PC-3 (cell line): ENCODE measurements around the gene AIG1. TPM values are rescaled to one million over a fixed set of nuclear protein-coding genes. Genes with fewer than 3 reads are reported as not detected.

Source experiments
- ATAC-seq: fragments of 200-7000 bp; cut with Tn5 transposase; 2 replicates; pipeline ENCODE4 v1.9.1; 2020; ENCODE audit warnings: mild to moderate bottlenecking, moderate library complexity
- BruUV-seq: library from RNA; stranded (reverse); fragments of 400-500 nt; replicated peaks from 2 replicates; lab custom pipeline; 2021; lab: Mats Ljungman, UMichigan
- CTCF ChIA-PET: fragments of 300-600 bp; sonication (Branson Sonifier 250); formaldehyde crosslinking; loops from one replicate; lab custom pipeline; 2022; ENCODE audit warnings: antibody characterized with exemption; lab: Charles Lee
- POLR2A ChIA-PET: fragments of 300-600 bp; sonication (Branson Sonifier 250); formaldehyde crosslinking; loops from one replicate; lab custom pipeline; 2022; ENCODE audit warnings: antibody characterized with exemption; ENCODE audit not compliant: unreplicated experiment; lab: Charles Lee
- DNase-seq: peaks from one replicate; pipeline ENCODE4 v3.0.0-alpha.2; 2015
- H2AFZ ChIP-seq: fragments of 300-600 bp; sonication (generic); 2 replicates; pipeline ENCODE4 v1.6.0; 2016; ENCODE audit warnings: antibody characterized with exemption, low read length
- H3F3A ChIP-seq: fragments of 300-600 bp; sonication (generic); one replicate; pipeline ENCODE4 v1.6.0; 2017; ENCODE audit warnings: antibody characterized with exemption, low read length, control low read depth, mild to moderate bottlenecking; ENCODE audit not compliant: unreplicated experiment
- H3K27ac ChIP-seq: fragments of 300-600 bp; sonication (generic); 2 replicates; pipeline ENCODE4 v1.5.1; 2016; ENCODE audit warnings: mild to moderate bottlenecking, low read length
- H3K27me3 ChIP-seq: fragments of 300-600 bp; sonication (generic); 2 replicates; pipeline ENCODE4 v1.6.1; 2016; ENCODE audit warnings: low read length, mixed read lengths
- H3K36me3 ChIP-seq: fragments of 300-600 bp; sonication (generic); 2 replicates; pipeline ENCODE4 v1.6.1; 2016; ENCODE audit warnings: low read depth, mixed run types, low read length, mixed read lengths
- H3K4me1 ChIP-seq: fragments of 300-600 bp; sonication (generic); 2 replicates; pipeline ENCODE4 v1.5.1; 2016; ENCODE audit warnings: low read length; ENCODE audit not compliant: insufficient read depth
- H3K4me2 ChIP-seq: fragments of 300-600 bp; sonication (generic); 2 replicates; pipeline ENCODE4 v1.6.0; 2016; ENCODE audit warnings: low read length
- H3K4me3 ChIP-seq: fragments of 300-600 bp; sonication (generic); 2 replicates; pipeline ENCODE4 v1.5.1; 2016; ENCODE audit warnings: mild to moderate bottlenecking, low read length, mixed read lengths
- H3K79me2 ChIP-seq: fragments of 300-600 bp; sonication (generic); 2 replicates; pipeline ENCODE4 v1.6.1; 2017; ENCODE audit warnings: low read length, mixed read lengths
- H3K9ac ChIP-seq: fragments of 300-600 bp; sonication (generic); 2 replicates; pipeline ENCODE4 v1.6.0; 2016; ENCODE audit warnings: mild to moderate bottlenecking, low read length
- H3K9me2 ChIP-seq: fragments of 300-600 bp; sonication (generic); replicated peaks from 2 replicates; pipeline ENCODE4 v1.6.1; 2016; ENCODE audit warnings: mixed run types, low read length, mixed read lengths
- H3K9me3 ChIP-seq: fragments of 300-600 bp; sonication (generic); 2 replicates; pipeline ENCODE4 v1.6.1; 2016; ENCODE audit warnings: low read length, mixed read lengths
- H4K20me1 ChIP-seq: fragments of 300-600 bp; sonication (generic); 2 replicates; pipeline ENCODE4 v1.6.1; 2016; ENCODE audit warnings: low read length, mixed read lengths
- CTCF ChIP-seq: fragments of 300-600 bp; sonication (generic); conservative IDR thresholded peaks from 2 replicates; pipeline ENCODE4 v1.5.1; 2017; ENCODE audit warnings: antibody characterized with exemption, low read depth, mild to moderate bottlenecking, low read length
- EZH2 ChIP-seq: fragments of 300-600 bp; sonication (generic); IDR thresholded peaks from one replicate; pipeline ENCODE4 v1.6.1; 2017; ENCODE audit warnings: antibody characterized with exemption, mild to moderate bottlenecking, low read length; ENCODE audit not compliant: unreplicated experiment
- EZH2phosphoT487 ChIP-seq: fragments of 300-600 bp; sonication (generic); IDR thresholded peaks from 2 replicates; pipeline ENCODE4 v1.6.1; 2018; ENCODE audit warnings: mild to moderate bottlenecking, antibody characterized with exemption, low read length, borderline replicate concordance
- intact Hi-C: fragments of 100-400 bp; cut with micrococcal nuclease; formaldehyde crosslinking; loops from 2 replicates; pipeline ENCODE4 v1.9.0; 2023
- total RNA-seq: library from RNA; depleted of rRNA; stranded (reverse); fragments of >200 nt; gene quantifications from 2 replicates; pipeline ENCODE4 v1.2.3, GENCODE V29; 2014

Gene AIG1
- total RNA-seq, 1 experiment from 2014 or later = 32.7 TPM

- Histone ChIP-seq H4K20me1 (no peaks in the 10 kb centered on the region), H3K9ac (no peak overlapping the region), H3K9me3 (no peaks in the 10 kb centered on the region), H3K79me2 (no peaks in the 10 kb centered on the region), H3K36me3 (no peaks in the 10 kb centered on the region), H3K4me3 (no peak overlapping the region), H3K4me1 (peaks cover 4% of the 10 kb centered on the region), H3K27ac (no peak overlapping the region), H3K9me2 (no peaks in the 10 kb centered on the region), H3K4me2 (no peak overlapping the region), H3F3A (no peaks in the 10 kb centered on the region), H2AFZ (no peak overlapping the region), H3K27me3 (no peaks in the 10 kb centered on the region)
- BruUV-seq = no TSS peak
- ChIA-PET CTCF (no interaction called here), POLR2A (no interaction called here)
- intact Hi-C loops = loop anchor here (10.0 kb wide), 1 partner anchor 359 kb away; no protein-coding TSS in a partner anchor
- DNase-seq = no peak
- no peak for ATAC-seq
- TF ChIP-seq EZH2phosphoT487 = no peak
- no peak for TF ChIP-seq EZH2
- no peak for TF ChIP-seq CTCF
Observed at GRCh38 chr6:143053856-143054255, 6.8 kb upstream of the AIG1 start.

- Histone ChIP-seq H3K4me2 (no peak overlapping the region), H2AFZ (no peak overlapping the region), H4K20me1 (no peaks in the 10 kb centered on the region), H3K27ac (no peak overlapping the region), H3K36me3 (no peaks in the 10 kb centered on the region), H3K9me3 (no peaks in the 10 kb centered on the region), H3K4me1 (peaks cover 9% of the 10 kb centered on the region), H3K27me3 (no peaks in the 10 kb centered on the region), H3K9ac (no peak overlapping the region), H3K79me2 (no peaks in the 10 kb centered on the region), H3K9me2 (no peaks in the 10 kb centered on the region), H3F3A (no peaks in the 10 kb centered on the region), H3K4me3 (no peak overlapping the region)
- no TSS peak for BruUV-seq
- ATAC-seq (no peak), DNase-seq (no peak)
- POLR2A ChIA-PET = no interaction called here
- TF ChIP-seq CTCF (no peak), EZH2phosphoT487 (no peak), EZH2 (no peak)
- intact Hi-C loops = loop anchor here (10.0 kb wide), 1 partner anchor 360 kb away; no protein-coding TSS in a partner anchor
- CTCF ChIA-PET = no interaction called here
Observed at GRCh38 chr6:143054329-143054728, 6.4 kb upstream of the AIG1 start.

DNA sequence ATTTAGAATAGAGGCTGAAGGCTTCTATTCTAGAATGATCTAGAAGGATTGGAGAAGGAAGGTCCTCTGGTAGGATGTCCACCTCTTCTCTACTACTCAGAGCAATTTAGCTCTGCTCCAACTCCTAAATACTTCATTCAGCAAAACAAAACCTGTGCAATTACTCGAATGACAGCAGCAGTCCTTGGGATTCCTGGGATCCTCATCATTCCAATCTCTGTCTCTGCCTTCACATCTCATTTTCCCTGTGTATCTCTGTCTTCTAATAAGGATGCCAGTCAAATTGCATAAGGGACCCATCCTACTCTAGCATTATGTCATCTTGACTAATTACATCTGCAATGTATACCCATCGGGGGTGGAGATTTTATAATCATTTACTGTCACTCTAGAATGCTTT is 5.5 kb upstream of the AIG1 start:
- Histone ChIP-seq H3K9me3 (no peaks in the 10 kb centered on the region), H3K36me3 (no peaks in the 10 kb centered on the region), H3K9ac (no peak overlapping the region), H3F3A (no peaks in the 10 kb centered on the region), H3K27me3 (no peaks in the 10 kb centered on the region), H2AFZ (no peak overlapping the region), H3K27ac (no peak overlapping the region), H4K20me1 (no peaks in the 10 kb centered on the region), H3K9me2 (no peaks in the 10 kb centered on the region), H3K4me1 (peaks cover 11% of the 10 kb centered on the region), H3K4me2 (no peak overlapping the region), H3K4me3 (no peak overlapping the region), H3K79me2 (no peaks in the 10 kb centered on the region)
- ATAC-seq = no peak
- TF ChIP-seq EZH2phosphoT487 = no peak
- TF ChIP-seq EZH2 = no peak
- no peak for TF ChIP-seq CTCF
- ChIA-PET POLR2A (no interaction called here), CTCF (no interaction called here)
- no peak for DNase-seq
- intact Hi-C loops = loop anchor here (5.0 to 10.0 kb wide), 2 partner anchors 360 to 372 kb away; no protein-coding TSS in a partner anchor
- no TSS peak for BruUV-seq
